SK-N-SH (cell line): ENCODE data around the gene B3GALT4. TPM values are rescaled to one million over a fixed set of nuclear protein-coding genes. Genes with fewer than 3 reads are reported as not detected.

ENCODE experiments used
- CTCF ChIA-PET: fragments of 300-600, 350-600 bp; formaldehyde crosslinking; extraction: SDS; loops from one replicate; lab custom pipeline; 2021; lab: Yijun Ruan, JAX
- POLR2A ChIA-PET: fragments of 350-600 bp; sonication (Branson Sonifier 250); formaldehyde crosslinking; extraction: SDS; loops from one replicate; lab custom pipeline; 2020; ENCODE audit warnings: antibody characterized with exemption, inconsistent platforms; lab: Yijun Ruan, JAX
- DNase-seq: peaks from one replicate; pipeline ENCODE4 v3.0.0; 2012
- H2AFZ ChIP-seq: fragments of 200-600 bp; sonication (generic); 2 replicates; pipeline ENCODE4 v1.8.1; 2016; ENCODE audit warnings: antibody characterized with exemption, mild to moderate bottlenecking, low read depth
- H3F3A ChIP-seq: fragments of 200-600 bp; sonication (generic); replicated peaks from 2 replicates; pipeline ENCODE3; 2016; ENCODE audit warnings: antibody characterized with exemption, mild to moderate bottlenecking; ENCODE audit not compliant: insufficient read depth
- H3K27ac ChIP-seq, 2 experiments: fragments of 200-500 bp in 1 of 2; fragments of 200-600 bp in 1 of 2; sonication (Bioruptor generic) in 1 of 2; sonication (generic), shearing (Covaris generic) in 1 of 2; 2 replicates each; pipeline versions ENCODE4 v1.5.1 to v1.6.1; 2014 to 2016; ENCODE audit warnings: low read depth in 2 of 2, inconsistent platforms in 1 of 2, low read length in 1 of 2, mild to moderate bottlenecking in 1 of 2, mixed read lengths in 1 of 2
- H3K27me3 ChIP-seq: fragments of 200-600 bp; sonication (generic), shearing (Covaris generic); 2 replicates; pipeline ENCODE4 v1.6.1; 2016; ENCODE audit warnings: mixed run types; ENCODE audit not compliant: insufficient read depth
- H3K36me3 ChIP-seq, 2 experiments: fragments of 200-500 bp in 1 of 2; fragments of 200-600 bp in 1 of 2; sonication (Bioruptor generic) in 1 of 2; sonication (generic) in 1 of 2; replicated peaks in 1 of 2; 2 replicates each; pipeline versions ENCODE3 to v1.5.1; 2014 to 2016; ENCODE audit warnings: low read length in 1 of 2, mild to moderate bottlenecking in 1 of 2; ENCODE audit not compliant: insufficient read depth in 2 of 2, control insufficient read depth in 1 of 2
- H3K4me1 ChIP-seq, 2 experiments: fragments of 200-500 bp in 1 of 2; fragments of 200-600 bp in 1 of 2; sonication (Bioruptor generic) in 1 of 2; sonication (generic), shearing (Covaris generic) in 1 of 2; 2 replicates each; pipeline versions ENCODE4 v1.5.1 to v1.6.1; 2014 to 2016; ENCODE audit warnings: low read depth in 1 of 2, low read length in 1 of 2, mixed run types in 1 of 2; ENCODE audit not compliant: insufficient read depth in 2 of 2, control insufficient read depth in 1 of 2
- H3K4me2 ChIP-seq: fragments of 200-600 bp; sonication (generic), shearing (Covaris generic); 2 replicates; pipeline ENCODE4 v1.6.1; 2017; ENCODE audit warnings: mixed run types
- H3K4me3 ChIP-seq, 2 experiments: fragments of 200-500 bp in 1 of 2; fragments of 200-600 bp in 1 of 2; sonication (Bioruptor generic) in 1 of 2; sonication (generic), shearing (Covaris generic) in 1 of 2; 2 replicates each; pipeline versions ENCODE4 v1.5.1 to v1.8.1; 2014 to 2016; ENCODE audit warnings: low read depth in 2 of 2, inconsistent platforms in 1 of 2, low read length in 1 of 2, mild to moderate bottlenecking in 1 of 2, mixed read lengths in 1 of 2, moderate library complexity in 1 of 2
- H3K79me2 ChIP-seq: fragments of 200-600 bp; sonication (generic); 2 replicates; pipeline ENCODE4 v1.8.1; 2017; ENCODE audit warnings: mild to moderate bottlenecking; ENCODE audit not compliant: insufficient read depth
- H3K9ac ChIP-seq: fragments of 200-600 bp; sonication (generic); 2 replicates; pipeline ENCODE4 v1.6.1; 2017; ENCODE audit warnings: mixed run types
- H3K9me2 ChIP-seq: fragments of 200-600 bp; sonication (generic); 2 replicates; pipeline ENCODE4 v1.6.1; 2017; ENCODE audit warnings: mixed run types
- H3K9me3 ChIP-seq: fragments of 200-600 bp; sonication (generic); 2 replicates; pipeline ENCODE4 v1.6.1; 2017; ENCODE audit warnings: mixed run types, mild to moderate bottlenecking, moderate library complexity
- H4K20me1 ChIP-seq: fragments of 200-600 bp; sonication (generic); 2 replicates; pipeline ENCODE4 v1.6.1; 2017; ENCODE audit warnings: mild to moderate bottlenecking, mixed run types; ENCODE audit not compliant: insufficient read depth
- EZH2phosphoT487 ChIP-seq: fragments of 200-600 bp; sonication (generic); IDR thresholded peaks from 2 replicates; pipeline ENCODE4 v1.6.1; 2017; ENCODE audit warnings: low read depth, mixed run types, mild to moderate bottlenecking, antibody characterized with exemption, moderate library complexity, borderline replicate concordance
- FOXJ3 ChIP-seq: sonication (generic); formaldehyde crosslinking; IDR thresholded peaks from 2 replicates; pipeline ENCODE4 v1.5.1; 2020; ENCODE audit warnings: mild to moderate bottlenecking, missing genetic modification reagents
- FOXM1 ChIP-seq: IDR thresholded peaks from 2 replicates; pipeline ENCODE4 v1.4.0; 2012; ENCODE audit warnings: low read depth, mild to moderate bottlenecking
- NRF1 ChIP-seq: IDR thresholded peaks from 2 replicates; pipeline ENCODE4 v1.6.1; 2012; ENCODE audit warnings: low read depth, mild to moderate bottlenecking, low read length
- POLR2AphosphoS5 ChIP-seq: IDR thresholded peaks from 2 replicates; pipeline ENCODE4 v1.6.1; 2012; ENCODE audit warnings: low read depth, low read length
- RXRA ChIP-seq: IDR thresholded peaks from 2 replicates; pipeline ENCODE4 v1.4.0; 2012; ENCODE audit warnings: low read depth, mild to moderate bottlenecking, borderline replicate concordance
- SMC3 ChIP-seq: IDR thresholded peaks from 2 replicates; pipeline ENCODE4 v1.6.1; 2012; ENCODE audit warnings: low read depth, low read length, improper control_type of control experiment
- TCF12 ChIP-seq: IDR thresholded peaks from 2 replicates; pipeline ENCODE4 v1.4.0; 2012
- WGBS: methylation state at CpG from one replicate; pipeline ENCODE4 v1.1.6; 2017; ENCODE audit warnings: low lambda C conversion rate; 5-methylcytosine and 5-hydroxymethylcytosine counted together
- polyA plus RNA-seq, 3 experiments: library from polyadenylated mRNA; depleted of rRNA; stranded (reverse); fragments of >200 nt; gene quantifications; 2 replicates each; pipeline ENCODE4 v1.2.3, GENCODE V29; 2012
- TF ChIP-seq, protein P1 (sequence below): IDR thresholded peaks from 2 replicates; pipeline ENCODE4 v1.4.0; 2012; ENCODE audit warnings: low read depth
- TF ChIP-seq, protein P2 (sequence below): fragments of 150-350 bp; IDR thresholded peaks from 2 replicates; pipeline ENCODE4 v1.6.1; 2016; ENCODE audit warnings: mild to moderate bottlenecking, low read depth, low read length

The B3GALT4 gene
- polyA plus RNA-seq, 1 of the 3 experiments (the other 2 are of a cell fraction) = 0.56 TPM

DNA sequence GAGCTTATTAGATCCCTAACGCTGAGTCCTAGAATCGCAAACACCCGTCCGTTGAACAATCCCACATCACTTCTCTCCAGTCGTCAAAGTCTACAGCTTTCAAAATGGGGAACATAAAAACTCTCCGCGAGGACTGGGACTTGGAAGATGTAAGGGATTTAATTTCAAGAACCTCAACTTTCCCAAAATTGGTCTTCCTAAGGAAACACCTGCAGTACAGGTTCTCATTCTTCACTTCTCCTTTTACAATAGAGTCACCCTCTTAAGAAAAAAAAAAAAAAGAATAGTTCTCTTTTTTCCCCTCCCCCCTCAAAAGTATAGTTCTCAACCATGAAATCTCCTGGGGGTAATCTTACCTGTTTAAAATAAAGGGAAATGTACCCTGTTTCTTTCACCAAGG lies 47.2 kb downstream of the B3GALT4 start:
- no peak for TF ChIP-seq FOXM1
- TF ChIP-seq, protein P1, sequence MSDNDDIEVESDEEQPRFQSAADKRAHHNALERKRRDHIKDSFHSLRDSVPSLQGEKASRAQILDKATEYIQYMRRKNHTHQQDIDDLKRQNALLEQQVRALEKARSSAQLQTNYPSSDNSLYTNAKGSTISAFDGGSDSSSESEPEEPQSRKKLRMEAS = no peak
- TF ChIP-seq FOXJ3 = no peak
- no peak for TF ChIP-seq POLR2AphosphoS5
- no peak for TF ChIP-seq RXRA
- TF ChIP-seq, protein P2, sequence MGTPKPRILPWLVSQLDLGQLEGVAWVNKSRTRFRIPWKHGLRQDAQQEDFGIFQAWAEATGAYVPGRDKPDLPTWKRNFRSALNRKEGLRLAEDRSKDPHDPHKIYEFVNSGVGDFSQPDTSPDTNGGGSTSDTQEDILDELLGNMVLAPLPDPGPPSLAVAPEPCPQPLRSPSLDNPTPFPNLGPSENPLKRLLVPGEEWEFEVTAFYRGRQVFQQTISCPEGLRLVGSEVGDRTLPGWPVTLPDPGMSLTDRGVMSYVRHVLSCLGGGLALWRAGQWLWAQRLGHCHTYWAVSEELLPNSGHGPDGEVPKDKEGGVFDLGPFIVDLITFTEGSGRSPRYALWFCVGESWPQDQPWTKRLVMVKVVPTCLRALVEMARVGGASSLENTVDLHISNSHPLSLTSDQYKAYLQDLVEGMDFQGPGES = no peak
- no peak for TF ChIP-seq TCF12
- no peak for TF ChIP-seq SMC3
- TF ChIP-seq NRF1 = no peak
- TF ChIP-seq EZH2phosphoT487 = no peak
- POLR2A ChIA-PET = interaction anchor here (1.1 kb wide), 1 partner anchor 51 kb away, joined by 3 read pairs; no protein-coding TSS in a partner anchor

More for the DNA sequence above, 47.2 kb downstream of the B3GALT4 start:
- H4K20me1 ChIP-seq = no peaks in the 10 kb centered on the region
- peak; percentile 25 for DNase-seq
- peak overlapping the region; percentile 99 for H3K4me2 ChIP-seq
- H2AFZ ChIP-seq = peak overlapping the region; percentile 97; the same call in 1 of the 2 replicates
- H3K27me3 ChIP-seq = no peaks in the 10 kb centered on the region
- H3K27ac ChIP-seq = peak overlapping the region in 1 of 2 experiments; percentile 97; a peak in 2 of 4 replicates
- H3K9me2 ChIP-seq = no peaks in the 10 kb centered on the region
- H3K9me3 ChIP-seq = no peaks in the 10 kb centered on the region
- 78% methylated on average over 7 of the region's 7 CpGs for WGBS
- H3K79me2 ChIP-seq = peaks cover 35% of the 10 kb centered on the region
- peak overlapping the region; percentile 79 to 91; a peak in 3 of 4 replicates for H3K4me3 ChIP-seq
- CTCF ChIA-PET = no interaction called here
- H3F3A ChIP-seq = peaks cover 33% of the 10 kb centered on the region
- H3K9ac ChIP-seq = no peak overlapping the region
- H3K36me3 ChIP-seq = peaks cover 12 to 21% of the 10 kb centered on the region in 2 experiments
- peaks cover 25 to 34% of the 10 kb centered on the region in 2 experiments; a peak in 3 of 4 replicates for H3K4me1 ChIP-seq

Other genes starting within 250 kb of the B3GALT4 start
- gene HLA-DPA1, start 203.5 kb upstream of the B3GALT4 start, polyA plus RNA-seq (2012; rRNA removed) = 1.6 and 1.9 TPM in 2 replicates
- gene HLA-DPB1, start 201.1 kb upstream of the B3GALT4 start, polyA plus RNA-seq (2012; rRNA removed) = 1.0 and 2.0 TPM in 2 replicates
- 0.99 and 1.1 TPM in 2 replicates for gene COL11A2, start 84.7 kb upstream of the B3GALT4 start, polyA plus RNA-seq (2012; rRNA removed)
- 45.8 and 61.0 TPM in 2 replicates for gene RXRB, start 76.5 kb upstream of the B3GALT4 start, polyA plus RNA-seq (2012; rRNA removed)
- 129 and 138 TPM in 2 replicates for gene SLC39A7, start 76.3 kb upstream of the B3GALT4 start, polyA plus RNA-seq (2012; rRNA removed)
- 33.5 and 37.5 TPM in 2 replicates for gene HSD17B8, start 72.5 kb upstream of the B3GALT4 start, polyA plus RNA-seq (2012; rRNA removed)
- 55.1 and 61.3 TPM in 2 replicates for gene RING1, start 68.6 kb upstream of the B3GALT4 start, polyA plus RNA-seq (2012; rRNA removed)
- gene VPS52, start 5.2 kb upstream of the B3GALT4 start, polyA plus RNA-seq (2012; rRNA removed) = 74.0 and 90.7 TPM in 2 replicates
- gene RPS18, start 5.0 kb upstream of the B3GALT4 start, polyA plus RNA-seq (2012; rRNA removed) = 12,112 and 13,423 TPM in 2 replicates
- gene WDR46, start 12.1 kb downstream of the B3GALT4 start, polyA plus RNA-seq (2012; rRNA removed) = 153 and 172 TPM in 2 replicates
- gene PFDN6, start 12.5 kb downstream of the B3GALT4 start, polyA plus RNA-seq (2012; rRNA removed) = 182 and 213 TPM in 2 replicates
- gene RGL2, start 21.8 kb downstream of the B3GALT4 start, polyA plus RNA-seq (2012; rRNA removed) = 59.4 and 71.2 TPM in 2 replicates
- gene TAPBP, start 37.0 kb downstream of the B3GALT4 start, polyA plus RNA-seq (2012; rRNA removed) = 27.9 and 44.5 TPM in 2 replicates
- 19.5 and 22.2 TPM in 2 replicates for gene ZBTB22, start 40.6 kb downstream of the B3GALT4 start, polyA plus RNA-seq (2012; rRNA removed)
- 46.9 and 51.4 TPM in 2 replicates for gene DAXX, start 45.8 kb downstream of the B3GALT4 start, polyA plus RNA-seq (2012; rRNA removed)
- gene KIFC1, start 114.7 kb downstream of the B3GALT4 start, polyA plus RNA-seq (2012; rRNA removed) = 29.6 and 35.9 TPM in 2 replicates
- gene PHF1, start 133.9 kb downstream of the B3GALT4 start, polyA plus RNA-seq (2012; rRNA removed) = 48.7 and 59.0 TPM in 2 replicates
- 349 and 444 TPM in 2 replicates for gene CUTA, start 141.0 kb downstream of the B3GALT4 start, polyA plus RNA-seq (2012; rRNA removed)
- gene SYNGAP1, start 142.9 kb downstream of the B3GALT4 start, polyA plus RNA-seq (2012; rRNA removed) = 5.9 and 8.8 TPM in 2 replicates
- 5.7 and 5.9 TPM in 2 replicates for gene ZBTB9, start 177.5 kb downstream of the B3GALT4 start, polyA plus RNA-seq (2012; rRNA removed)